ENCODE data around the gene SLC37A1. TPM values are rescaled to one million over a fixed set of nuclear protein-coding genes. Genes with fewer than 3 reads are reported as not detected.

SLC37A1 gene
- total and polyA plus RNA-seq, 2 of the 13 experiments (the other 11 are each of a cell fraction or from before 2014, with no cell fraction given) = 0.22 to 0.40 TPM

DNA sequence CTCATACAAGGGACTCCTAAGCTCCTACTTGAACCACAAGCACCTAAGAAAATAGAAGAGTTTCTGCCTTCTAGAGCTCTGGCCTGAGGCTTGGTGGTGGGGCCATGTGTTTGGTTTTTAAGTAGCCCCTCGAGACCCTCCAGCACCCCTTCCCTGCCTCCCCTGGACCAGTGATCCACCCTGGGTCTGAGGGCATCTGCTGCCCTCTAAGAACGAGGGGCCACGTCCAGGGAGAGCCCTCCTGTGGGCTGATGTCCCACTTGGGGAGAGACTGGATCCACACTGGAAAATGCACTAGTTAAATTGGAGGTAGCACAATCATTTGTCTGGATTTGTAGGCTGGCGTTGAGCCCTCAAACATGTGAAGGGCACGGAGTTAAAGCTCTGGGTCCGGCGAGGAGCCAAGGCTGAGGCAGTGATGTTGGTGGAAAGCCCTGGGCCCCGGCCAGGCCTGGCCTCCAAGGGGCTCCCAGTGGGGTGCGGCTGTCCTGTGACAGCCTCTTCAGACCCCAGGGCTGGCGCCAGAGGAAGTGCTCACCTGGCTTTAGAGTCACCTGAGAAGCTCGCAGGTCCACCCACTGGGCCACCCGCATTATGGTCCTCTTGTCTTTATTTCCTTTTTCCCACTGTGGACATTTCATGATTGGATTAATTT, 65.2 kb downstream of the SLC37A1 start:
- FAIRE-seq = no peak
- no peaks in the 10 kb centered on the region for H3K79me2 ChIP-seq (ENCODE audit: insufficient read depth, low read length)
- no peak overlapping the region for H3K9ac ChIP-seq (ENCODE audit: insufficient read depth, low read depth, low read length)
- POLR2A ChIA-PET = no interaction called here
- no peak overlapping the region for H3K27ac ChIP-seq (ENCODE audit: extremely low read length, insufficient read depth, low read length)
- H3K9me3 ChIP-seq (ENCODE audit: low read length) = peaks cover 5% of the 10 kb centered on the region; the same call in 1 of the 2 replicates
- CTCF ChIA-PET (ENCODE audit: low intra/inter-chr PET ratio, low total read pairs) = no interaction called here
- H2AFZ ChIP-seq (ENCODE audit: low read length) = no peak overlapping the region
- in situ Hi-C loops (cut with HindIII; ENCODE audit: extremely low pct_ligation_motif_present, low pct_unique_long_range_greater_than_20kb) (no loop called here), intact Hi-C loops (cut with micrococcal nuclease; ENCODE audit: unreplicated experiment) (no loop called here)
- 58% methylated on average over 6 of the region's 12 CpGs for WGBS (ENCODE audit: low lambda C conversion rate)
- no peak overlapping the region for H3K4me3 ChIP-seq (replicated peaks in 1 of 3; ENCODE audit: insufficient read depth in 1 of 3, low read depth in 2 of 3, low read length in 3 of 3)
- BruUV-seq (replicated peaks) = no TSS peak
- H4K20me1 ChIP-seq (ENCODE audit: insufficient read depth, low read length) = no peaks in the 10 kb centered on the region
- 0 out of 2 replicates have a peak, but pooled peaks cover 6% of the 10 kb centered on the region for H3K4me1 ChIP-seq (ENCODE audit: insufficient read depth, low read length)
- no peaks in the 10 kb centered on the region for H3K36me3 ChIP-seq (replicated peaks in 1 of 2; ENCODE audit: control insufficient read depth in 1 of 2, insufficient read depth in 2 of 2, low read length in 2 of 2)
- no peak overlapping the region for H3K4me2 ChIP-seq (ENCODE audit: low read depth, low read length)
- H3K27me3 ChIP-seq (ENCODE audit: control insufficient read depth in 1 of 2, insufficient read depth in 2 of 2, low read length in 2 of 2) = peaks cover 3 to 37% of the 10 kb centered on the region in 2 experiments
- TF ChIP-seq ZNF572 (CRISPR knock-in tag; IDR thresholded peaks at IDR 0.05) = no peak
- TF ChIP-seq ZFP62 (CRISPR knock-in tag; IDR thresholded peaks at IDR 0.05) = no peak
- no peak for TF ChIP-seq SOX6 (IDR thresholded peaks at IDR 0.05)
- no peak for TF ChIP-seq SOX6 (CRISPR knock-in tag; IDR thresholded peaks at IDR 0.05)
- TF ChIP-seq ELF4 (CRISPR knock-in tag; IDR thresholded peaks at IDR 0.05; ENCODE audit: borderline replicate concordance) = no peak
- no peak for TF ChIP-seq CC2D1A (CRISPR knock-in tag; IDR thresholded peaks at IDR 0.05)
- no peak for TF ChIP-seq SMAD3 (CRISPR knock-in tag; IDR thresholded peaks at IDR 0.05)
- TF ChIP-seq, protein P1, sequence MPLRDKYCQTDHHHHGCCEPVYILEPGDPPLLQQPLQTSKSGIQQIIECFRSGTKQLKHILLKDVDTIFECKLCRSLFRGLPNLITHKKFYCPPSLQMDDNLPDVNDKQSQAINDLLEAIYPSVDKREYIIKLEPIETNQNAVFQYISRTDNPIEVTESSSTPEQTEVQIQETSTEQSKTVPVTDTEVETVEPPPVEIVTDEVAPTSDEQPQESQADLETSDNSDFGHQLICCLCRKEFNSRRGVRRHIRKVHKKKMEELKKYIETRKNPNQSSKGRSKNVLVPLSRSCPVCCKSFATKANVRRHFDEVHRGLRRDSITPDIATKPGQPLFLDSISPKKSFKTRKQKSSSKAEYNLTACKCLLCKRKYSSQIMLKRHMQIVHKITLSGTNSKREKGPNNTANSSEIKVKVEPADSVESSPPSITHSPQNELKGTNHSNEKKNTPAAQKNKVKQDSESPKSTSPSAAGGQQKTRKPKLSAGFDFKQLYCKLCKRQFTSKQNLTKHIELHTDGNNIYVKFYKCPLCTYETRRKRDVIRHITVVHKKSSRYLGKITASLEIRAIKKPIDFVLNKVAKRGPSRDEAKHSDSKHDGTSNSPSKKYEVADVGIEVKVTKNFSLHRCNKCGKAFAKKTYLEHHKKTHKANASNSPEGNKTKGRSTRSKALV (CRISPR knock-in tag; IDR thresholded peaks at IDR 0.05) = no peak
- no peak for TF ChIP-seq ZNF138 (CRISPR knock-in tag; IDR thresholded peaks at IDR 0.05; ENCODE audit: low read depth)
- TF ChIP-seq ZNF343 (CRISPR knock-in tag; IDR thresholded peaks at IDR 0.05) = no peak
- no peak for TF ChIP-seq PAF1 (CRISPR knock-in tag; IDR thresholded peaks at IDR 0.05)
- ATAC-seq = no peak
- no peak for DNase-seq (ENCODE audit: low spot score)

Measured in HepG2 (cell line).